Middle frontal gyrus (tissue), 1 donor: ENCODE measurements around the gene GNRH2.
"Not testable (repeated sequence)": the region's sequence is repeated elsewhere in the genome, so short reads cannot be mapped to it uniquely, and the experiment has no call there.

Experiments
- DNase-seq: peaks from one replicate; pipeline ENCODE4 v3.0.0-alpha.2; 2015; ENCODE audit warnings: low spot score; ENCODE audit errors: extremely low spot score

Gene GNRH2

DNA sequence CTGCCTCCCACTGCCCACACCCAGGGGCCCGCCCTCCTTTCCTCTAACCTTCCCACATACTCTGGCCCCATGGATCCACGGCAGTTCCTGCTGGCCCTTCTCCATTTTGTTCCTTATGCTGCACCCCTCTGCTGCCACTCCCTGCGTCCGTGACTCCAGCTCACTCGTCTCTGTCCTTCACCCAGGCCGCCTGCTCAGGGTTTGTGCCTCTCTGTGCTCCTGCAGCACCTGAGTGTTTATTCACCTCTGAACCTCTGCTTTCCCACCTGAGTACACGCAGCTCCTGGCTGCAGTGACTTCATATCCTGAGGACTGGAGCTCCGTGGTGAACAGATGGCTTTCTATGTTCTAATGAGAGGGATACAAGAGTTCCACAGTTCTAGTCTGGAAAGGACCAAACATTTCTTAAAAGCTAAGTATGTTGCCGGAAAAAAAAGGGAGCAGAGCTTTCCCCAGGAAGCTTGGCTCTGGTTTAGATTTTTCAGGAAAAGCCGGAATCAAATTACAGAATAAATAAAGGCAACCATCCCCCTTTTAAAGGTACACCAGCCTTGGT, 1.5 kb upstream of the GNRH2 start:
- peak; percentile 3 for DNase-seq

DNA sequence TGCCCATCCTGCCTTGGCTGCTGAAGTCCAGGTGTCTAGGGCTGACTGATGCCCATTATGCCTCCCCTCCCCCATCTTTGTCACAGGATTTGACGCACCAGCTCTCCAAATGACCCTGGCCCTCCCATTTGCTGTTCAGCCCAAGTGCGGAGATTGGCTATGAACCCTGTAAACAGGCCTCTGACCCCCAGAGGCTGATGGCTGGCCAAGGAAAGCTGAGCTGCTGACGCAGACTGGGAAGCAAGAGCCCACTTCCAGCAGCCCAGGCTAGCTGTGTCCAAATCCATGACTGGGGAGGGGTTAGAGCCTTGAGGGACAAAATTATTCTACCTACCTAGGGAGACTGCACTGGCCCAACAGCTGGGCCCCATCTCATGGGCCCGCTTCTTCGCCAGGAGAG, 797 bp upstream of the GNRH2 start:
- DNase-seq = no peak

DNA sequence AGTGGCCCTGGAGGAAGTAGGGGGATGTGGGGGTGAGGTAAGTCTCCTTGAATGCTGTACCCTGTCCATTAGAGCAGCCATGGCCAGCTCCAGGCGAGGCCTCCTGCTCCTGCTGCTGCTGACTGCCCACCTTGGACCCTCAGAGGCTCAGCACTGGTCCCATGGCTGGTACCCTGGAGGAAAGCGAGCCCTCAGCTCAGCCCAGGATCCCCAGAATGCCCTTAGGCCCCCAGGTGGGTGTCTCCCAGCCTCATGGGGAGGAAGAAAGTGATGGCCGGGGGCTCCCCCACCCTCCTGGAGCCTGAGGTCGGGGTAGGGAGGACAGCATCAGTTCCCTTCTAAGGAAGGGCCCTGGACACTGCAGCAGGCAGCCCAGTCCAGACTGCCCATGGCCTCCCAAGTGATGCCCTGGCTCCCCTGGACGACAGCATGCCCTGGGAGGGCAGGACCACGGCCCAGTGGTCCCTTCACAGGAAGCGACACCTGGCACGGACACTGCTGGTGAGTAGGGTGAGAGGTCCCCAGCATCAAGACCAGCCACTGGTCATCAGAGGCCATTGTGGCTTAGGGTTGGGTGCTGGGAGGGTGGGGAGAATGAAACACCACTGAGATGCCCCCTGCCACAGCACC, 1.0 kb downstream of the GNRH2 start:
- DNase-seq = no peak

DNA sequence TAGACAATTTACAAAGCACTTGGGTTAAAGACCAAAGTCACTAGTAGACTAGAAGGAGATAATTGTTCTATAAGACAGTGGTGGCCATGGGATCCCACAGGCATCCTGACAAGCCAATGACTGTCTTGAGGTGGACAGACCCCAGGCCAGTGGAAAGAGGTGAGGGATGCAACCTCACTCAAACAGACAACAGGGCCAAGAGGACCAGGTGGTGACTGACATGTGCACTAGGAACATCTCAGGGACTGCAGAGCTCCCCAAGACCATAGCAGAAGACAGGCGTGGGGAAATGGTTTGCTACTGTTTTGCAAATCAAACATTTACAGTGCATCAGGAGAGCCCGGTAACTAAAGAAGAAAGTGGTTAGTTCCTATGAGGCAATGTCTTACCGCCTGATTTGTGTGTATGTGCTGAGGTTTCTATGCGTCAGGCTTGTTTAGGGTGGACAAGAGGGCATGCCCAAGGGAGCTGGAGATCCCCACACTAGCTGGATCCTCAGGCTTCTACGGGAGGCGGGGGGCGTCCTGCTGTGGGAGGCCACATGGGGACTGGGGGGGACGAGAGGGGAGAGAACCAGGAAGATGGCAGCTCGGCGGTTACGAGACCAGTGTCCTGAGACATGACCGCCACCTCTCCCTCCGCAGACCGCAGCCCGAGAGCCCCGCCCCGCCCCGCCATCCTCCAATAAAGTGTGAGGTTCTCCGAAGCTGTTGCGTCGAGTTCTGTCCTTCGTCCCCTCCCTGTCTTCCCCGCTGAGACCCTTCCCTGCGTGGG, 1.8 kb downstream of the GNRH2 start:
- DNase-seq = peak; percentile 34

DNA sequence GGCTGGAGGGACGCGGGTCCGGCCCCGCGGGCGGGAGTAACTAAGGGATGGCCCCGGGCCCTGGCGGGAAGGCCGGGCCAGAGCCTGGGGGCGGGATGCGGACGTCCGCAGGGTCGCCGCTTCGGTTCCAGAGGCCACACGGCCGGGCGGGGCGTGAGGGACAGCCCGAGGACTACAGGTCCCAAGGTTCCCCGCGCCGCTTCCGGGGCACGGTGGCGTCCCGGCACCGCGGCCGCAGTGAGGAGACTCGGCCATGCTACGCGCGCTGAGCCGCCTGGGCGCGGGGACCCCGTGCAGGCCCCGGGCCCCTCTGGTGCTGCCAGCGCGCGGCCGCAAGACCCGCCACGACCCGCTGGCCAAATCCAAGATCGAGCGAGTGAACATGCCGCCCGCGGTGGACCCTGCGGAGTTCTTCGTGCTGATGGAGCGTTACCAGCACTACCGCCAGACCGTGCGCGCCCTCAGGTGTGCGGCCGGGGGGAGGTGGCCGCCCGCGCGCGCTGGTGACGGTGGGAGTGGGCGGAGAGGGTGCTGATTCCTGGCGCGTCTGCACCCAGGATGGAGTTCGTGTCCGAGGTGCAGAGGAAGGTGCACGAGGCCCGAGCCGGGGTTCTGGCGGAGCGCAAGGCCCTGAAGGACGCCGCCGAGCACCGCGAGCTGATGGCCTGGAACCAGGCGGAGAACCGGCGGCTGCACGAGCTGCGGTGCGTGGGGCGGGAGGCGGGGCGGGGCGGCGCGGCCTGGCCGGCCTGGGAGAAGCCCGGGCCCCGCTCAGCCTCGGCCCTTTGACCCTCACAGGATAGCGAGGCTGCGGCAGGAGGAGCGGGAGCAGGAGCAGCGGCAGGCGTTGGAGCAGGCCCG, 2.6 kb downstream of the GNRH2 start, which contains the start of gene MRPS26:
TSS of gene MRPS26 (plus strand) at position 237 of the 861 bp plus-strand sequence. CDS start at position 254, 17 bp downstream.
- peak; percentile 79 for DNase-seq

DNA sequence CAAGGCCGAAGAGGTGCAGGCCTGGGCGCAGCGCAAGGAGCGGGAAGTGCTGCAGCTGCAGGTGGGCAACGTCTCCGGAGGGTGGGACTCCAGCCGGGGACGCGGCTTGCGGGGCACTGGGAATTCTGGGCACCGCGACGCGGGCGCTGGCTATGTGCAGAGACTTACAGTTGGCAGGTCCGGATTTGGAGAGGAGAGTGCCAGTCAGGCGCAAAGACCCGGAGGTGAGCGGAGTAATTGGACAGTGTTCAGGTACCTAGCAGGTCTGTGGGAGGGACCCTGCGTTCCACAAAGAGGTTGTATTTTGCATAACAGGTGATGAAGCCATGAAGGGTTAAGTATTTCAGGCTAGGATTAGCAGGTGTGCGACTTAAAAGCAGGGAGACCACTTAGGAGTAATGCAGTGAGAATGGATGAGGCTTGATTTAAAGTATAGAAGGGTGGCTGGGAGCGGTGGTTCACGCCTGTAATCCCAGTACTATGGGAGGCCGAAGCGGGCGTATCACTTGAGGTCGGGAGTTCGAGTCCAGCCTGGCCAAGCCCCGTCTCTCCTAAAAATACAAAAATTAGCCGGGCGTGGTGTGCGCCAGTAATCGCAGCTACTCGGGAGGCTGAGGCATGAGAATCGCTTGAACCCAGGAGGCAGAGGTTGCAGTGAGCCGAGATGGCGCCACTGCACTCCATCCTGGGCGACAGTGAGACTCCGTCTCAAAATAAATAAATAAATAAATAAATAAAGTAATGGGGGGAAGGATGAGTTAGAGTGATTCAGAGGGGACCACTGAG, 3.4 kb downstream of the GNRH2 start:
- DNase-seq = no peak

DNA sequence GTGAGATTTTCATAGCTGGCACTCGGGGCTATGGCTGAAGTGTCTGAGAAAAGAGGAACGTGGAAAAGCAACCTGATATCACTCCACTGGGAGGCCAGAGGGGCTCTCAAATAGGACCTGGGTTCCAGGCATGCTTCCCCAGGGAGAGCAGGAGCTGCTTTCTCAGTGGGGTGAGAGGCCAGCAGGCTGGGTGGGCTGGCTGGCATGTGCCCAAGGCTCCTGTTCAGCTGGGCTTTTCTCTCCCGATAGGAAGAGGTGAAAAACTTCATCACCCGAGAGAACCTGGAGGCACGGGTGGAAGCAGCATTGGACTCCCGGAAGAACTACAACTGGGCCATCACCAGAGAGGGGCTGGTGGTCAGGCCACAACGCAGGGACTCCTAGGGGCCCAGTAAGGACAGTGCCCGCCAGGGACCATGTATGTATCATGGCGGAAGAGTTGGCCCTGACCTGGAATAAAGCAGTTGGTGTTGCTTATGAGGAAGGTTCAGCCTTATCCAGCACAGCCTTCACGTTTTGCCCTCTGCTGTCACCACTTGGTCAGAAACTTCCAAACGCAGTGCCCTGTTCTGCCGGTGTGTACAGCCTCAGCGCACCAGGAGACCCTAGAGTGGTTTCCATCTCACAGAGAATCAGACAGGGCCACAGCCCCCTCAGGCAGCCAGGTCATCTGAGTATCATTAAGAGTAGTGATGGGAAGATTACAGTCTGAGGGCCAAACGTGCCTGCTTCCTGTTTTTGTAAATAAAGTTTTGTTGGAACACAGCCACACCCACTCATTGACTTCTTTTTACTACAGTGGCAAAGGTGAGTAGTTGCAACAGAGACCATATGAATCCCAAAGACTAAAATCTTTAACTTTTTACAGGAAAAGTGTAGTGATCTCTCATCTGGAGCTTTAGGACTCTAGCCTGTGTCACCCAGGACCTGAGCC, 4.3 kb downstream of the GNRH2 start:
- DNase-seq = no peak

DNA sequence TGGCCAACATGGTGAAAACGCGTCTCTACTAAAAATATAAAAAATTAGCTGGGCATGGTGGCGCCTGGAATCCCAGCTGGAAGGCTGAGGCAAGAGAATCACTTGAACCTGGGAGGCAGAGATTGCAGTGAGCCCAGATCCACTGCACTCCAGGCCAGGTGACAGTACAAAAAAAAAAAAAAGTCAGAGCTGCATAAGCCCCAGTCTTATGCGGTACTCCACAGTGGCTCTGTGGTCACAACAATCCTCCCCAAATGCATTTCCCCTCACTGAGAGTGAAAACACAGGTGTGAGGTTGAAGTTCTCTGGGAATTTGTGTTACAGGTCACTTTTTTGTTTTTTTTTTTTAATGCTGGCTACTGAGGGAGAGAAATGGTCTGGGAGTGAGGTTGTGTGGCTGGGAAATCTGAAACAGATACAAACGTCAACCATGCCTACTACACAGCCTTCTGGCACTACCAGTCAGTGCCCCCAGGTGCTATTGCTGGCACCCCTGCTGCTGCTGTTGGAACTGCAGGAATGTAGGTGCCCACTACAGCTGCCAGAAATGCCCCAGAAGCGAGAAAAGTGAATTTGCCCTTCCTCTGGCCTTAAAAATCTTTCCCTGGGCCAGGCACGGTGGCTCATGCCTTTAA, 8.1 kb downstream of the GNRH2 start:
- no peak for DNase-seq

DNA sequence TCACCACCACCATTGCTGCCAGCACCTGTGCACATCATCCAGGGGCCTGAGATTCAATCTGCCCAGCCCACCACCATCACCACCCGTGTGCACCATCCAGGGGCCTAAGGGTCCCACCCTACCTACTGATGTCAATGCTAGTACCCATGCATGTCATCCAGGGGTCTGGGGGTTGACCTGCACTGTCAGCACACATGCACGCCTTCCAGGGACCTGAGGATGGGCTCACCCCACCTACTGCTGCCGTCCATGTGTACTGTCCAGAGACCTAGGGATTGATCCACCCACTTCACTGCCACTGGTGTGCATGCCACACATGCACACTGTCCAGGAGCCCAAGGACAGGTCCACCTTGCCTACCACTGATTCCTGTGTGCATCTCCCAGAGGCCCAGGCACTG, 16.1 kb downstream of the GNRH2 start:
- DNase-seq = no peak

DNA sequence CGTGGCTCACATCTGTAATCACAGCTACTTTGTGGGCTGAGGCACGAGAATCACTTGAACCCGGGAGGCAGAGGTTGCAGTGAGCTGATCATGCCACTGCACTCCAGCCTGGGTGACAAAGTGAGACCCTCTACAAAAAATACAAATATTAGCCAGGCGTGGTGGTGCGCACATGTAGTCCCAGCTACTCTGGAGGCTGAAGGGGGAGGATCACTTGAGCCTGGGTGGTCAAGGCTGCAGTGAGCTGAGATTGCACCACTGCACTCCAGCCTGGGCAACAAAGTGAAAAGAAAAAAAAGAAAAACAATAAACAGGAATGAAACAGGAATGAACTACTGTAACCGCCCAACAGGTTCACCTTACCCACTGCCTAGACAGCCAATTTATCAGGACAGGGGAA, 20.7 kb downstream of the GNRH2 start:
- DNase-seq = not testable (repeated sequence)

DNA sequence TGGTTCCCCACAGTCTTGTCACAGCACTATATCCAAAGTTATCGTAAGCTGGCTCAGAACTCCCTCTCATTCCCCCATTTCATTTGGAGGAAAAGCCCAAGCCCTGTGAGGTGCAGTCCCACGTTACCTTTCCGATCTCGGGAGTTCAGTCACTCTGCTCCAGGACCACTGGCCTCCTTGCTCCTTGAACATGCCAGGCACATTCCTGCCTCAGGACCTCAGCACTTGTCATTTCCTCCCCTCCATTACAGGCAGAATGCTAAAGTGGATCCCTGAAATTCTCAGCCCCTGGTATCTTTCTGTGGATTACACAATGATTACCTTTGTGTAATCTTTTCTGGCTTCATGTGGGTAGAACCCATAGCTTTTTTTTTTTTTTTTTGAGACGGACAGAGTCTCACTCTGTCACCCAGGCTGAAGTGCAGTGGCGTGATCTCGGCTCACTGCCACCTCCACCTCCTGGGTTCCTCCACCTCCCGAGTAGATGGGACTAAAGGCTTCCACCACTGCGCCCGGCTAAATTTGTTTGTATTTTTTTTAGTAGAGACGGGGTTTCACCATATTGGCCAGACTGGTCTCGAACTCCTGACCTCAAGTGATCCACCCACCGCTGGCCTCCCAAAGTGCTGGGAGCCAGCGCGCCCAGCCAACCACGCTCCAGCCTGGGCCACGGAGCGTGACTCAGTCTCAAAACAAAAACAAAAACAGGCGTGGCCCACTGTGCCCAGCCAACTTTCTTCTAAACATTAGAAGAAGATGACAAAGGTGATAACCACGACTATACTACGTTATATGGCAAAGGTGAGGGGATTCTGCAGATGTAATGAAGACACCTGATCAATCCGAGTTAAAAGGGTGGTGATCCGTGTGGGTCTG, 24.0 kb downstream of the GNRH2 start:
- no peak for DNase-seq

DNA sequence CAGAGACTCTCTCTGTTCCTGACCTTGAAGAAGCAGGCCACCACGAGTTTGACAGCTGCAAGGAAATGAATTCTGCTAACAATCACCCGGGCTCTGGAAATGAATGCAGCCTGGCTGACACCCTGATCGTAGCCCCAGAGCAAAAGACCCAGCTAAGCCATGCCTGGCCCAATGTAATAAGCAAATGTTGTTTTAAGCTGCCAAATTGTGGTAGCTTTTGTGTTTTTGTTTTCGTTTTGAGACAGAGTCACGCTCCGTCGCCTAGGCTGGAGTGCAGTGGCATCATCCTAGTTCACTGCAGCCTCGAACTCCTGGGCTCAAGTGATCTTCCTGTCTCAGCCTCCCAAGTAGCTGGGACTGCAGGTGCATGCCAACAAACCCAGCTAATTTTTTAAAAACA, 24.7 kb downstream of the GNRH2 start:
- DNase-seq = no peak

DNA sequence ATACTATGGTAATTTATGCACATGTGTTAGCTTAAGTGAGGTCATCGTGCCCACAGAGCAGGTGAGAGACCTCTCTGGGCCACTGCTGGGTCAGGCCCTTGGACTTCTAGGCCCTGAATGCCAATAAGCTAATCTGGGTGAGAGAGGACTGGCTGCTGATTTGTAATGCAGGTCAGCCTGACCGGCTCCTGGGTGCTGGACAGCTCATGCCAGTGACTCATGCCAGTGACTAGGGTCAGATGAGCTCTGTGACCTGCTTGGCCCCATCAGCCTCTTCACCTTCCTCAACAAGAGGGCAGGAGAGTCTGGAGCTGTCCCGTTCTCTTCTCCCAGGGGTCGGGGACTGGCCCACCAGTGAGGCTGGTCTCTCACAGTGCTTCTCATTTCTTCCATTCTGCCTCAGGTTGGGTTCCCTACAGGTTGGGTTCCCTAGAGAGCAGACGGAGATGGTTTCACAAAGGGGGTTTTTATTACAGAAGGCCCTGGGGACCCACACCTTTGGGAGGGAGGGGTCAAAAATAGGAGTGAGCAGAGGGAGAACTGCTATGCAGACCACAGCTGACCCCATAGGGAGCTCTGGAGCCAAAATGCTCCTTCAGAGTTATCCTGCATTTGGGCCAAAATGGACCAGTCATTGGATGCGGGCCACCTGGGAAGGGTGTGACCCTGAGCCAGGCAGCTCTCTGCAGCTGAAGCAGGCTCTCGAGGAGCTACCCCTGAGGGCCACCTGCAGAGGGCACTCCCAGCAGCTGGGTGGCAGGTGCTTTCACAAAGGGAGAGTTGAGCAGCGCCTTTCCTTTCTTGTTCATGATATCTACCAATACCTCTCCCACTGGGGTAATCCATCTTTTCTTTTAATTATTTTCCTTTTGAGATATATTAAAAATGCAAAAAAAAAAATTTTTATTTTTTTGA, 25.8 kb downstream of the GNRH2 start:
- DNase-seq = no peak

DNA sequence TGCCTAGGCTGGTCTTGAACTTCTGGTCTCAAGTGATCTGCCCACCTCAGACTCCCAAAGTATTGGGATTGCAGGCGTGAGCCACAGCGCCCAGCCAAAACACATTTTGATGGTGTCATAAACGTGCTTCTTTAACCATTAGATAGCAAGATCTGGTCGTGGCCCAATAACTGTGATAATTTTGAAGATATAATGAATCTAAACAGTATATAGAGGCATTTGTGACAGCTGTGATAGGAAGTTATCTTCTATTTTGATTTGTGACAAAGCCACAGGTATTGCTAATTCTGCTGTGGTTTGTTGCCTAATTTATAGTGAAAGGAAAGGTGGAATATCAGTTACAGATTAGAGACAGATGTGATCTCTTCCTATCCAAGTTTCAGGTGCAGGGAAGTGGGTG, 27.3 kb downstream of the GNRH2 start:
- DNase-seq = no peak

DNA sequence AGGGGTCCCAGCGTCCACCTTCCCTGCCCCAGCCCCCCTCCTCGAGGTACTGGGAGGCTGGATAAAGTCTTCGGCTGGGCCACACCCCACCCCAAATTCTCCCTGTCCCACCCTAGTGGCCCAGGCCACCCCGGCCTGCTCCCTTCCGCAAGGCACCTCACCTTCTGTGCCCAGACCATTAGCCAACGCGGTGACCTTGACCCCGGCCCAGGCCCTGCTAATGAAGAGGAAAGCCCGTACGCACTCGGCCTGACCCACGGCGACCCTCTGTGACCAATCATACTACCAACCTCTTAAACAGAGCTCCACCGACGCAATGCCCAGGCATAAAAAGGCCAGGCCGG, 27.8 kb downstream of the GNRH2 start:
- DNase-seq = no peak

DNA sequence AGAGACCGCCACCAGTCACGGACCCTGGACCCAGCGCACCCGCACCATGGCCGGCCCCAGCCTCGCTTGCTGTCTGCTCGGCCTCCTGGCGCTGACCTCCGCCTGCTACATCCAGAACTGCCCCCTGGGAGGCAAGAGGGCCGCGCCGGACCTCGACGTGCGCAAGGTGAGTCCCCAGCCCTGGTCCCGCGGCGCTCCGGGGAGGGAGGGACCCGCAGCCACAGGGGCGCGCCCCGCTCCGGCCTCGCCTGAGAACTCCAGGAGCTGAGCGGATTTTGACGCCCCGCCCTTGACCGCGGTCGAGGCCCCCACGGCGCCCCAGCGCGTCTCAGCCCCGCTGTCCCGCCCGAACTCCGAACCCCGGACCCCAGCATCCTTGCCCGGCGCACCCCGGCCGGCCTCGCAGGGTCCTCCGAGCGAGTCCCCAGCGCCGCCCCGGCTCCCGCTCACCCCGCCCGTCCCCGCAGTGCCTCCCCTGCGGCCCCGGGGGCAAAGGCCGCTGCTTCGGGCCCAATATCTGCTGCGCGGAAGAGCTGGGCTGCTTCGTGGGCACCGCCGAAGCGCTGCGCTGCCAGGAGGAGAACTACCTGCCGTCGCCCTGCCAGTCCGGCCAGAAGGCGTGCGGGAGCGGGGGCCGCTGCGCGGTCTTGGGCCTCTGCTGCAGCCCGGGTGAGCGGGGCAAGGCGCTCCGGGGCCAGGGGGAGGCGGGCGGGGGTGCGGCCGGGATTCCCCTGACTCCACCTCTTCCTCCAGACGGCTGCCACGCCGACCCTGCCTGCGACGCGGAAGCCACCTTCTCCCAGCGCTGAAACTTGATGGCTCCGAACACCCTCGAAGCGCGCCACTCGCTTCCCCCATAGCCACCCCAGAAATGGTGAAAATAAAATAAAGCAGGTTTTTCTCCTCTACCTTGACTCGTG, 28.4 kb downstream of the GNRH2 start, which contains the start of gene OXT:
TSS of gene OXT (plus strand) at position 11 of the 920 bp plus-strand sequence. CDS start at position 47, 36 bp downstream.
- DNase-seq = no peak
